Activated CD4-positive, alpha-beta T cell treated with anti-CD3 and anti-CD28 coated beads, Interleukin-2, amount 50 U/mL, for 1 hour (primary cell): Measurements from ENCODE around the gene TNS3.
"Not testable (repeated sequence)": the region's sequence is repeated elsewhere in the genome, so short reads cannot be mapped to it uniquely, and the experiment has no call there.

ENCODE experiments used
- DNase-seq: peaks from one replicate; pipeline ENCODE4 v3.0.0-alpha.2; 2020

Gene TNS3

GRCh38 chr7:47444376-47445098, 137.4 kb downstream of the TNS3 start:
- DNase-seq = no peak

- no peak for DNase-seq
Measured at GRCh38 chr7:47443049-47443448, 138.9 kb downstream of the TNS3 start.

- DNase-seq = no peak
Measured at GRCh38 chr7:47442605-47442865, 139.4 kb downstream of the TNS3 start.

- DNase-seq = no peak
Measured at GRCh38 chr7:47441796-47442604, 139.9 kb downstream of the TNS3 start.

- not testable (repeated sequence) for DNase-seq
Measured at GRCh38 chr7:47441048-47441447, 140.9 kb downstream of the TNS3 start.

GRCh38 chr7:47440320-47440719, 141.6 kb downstream of the TNS3 start:
- no peak for DNase-seq

GRCh38 chr7:47439181-47439667, 142.7 kb downstream of the TNS3 start:
- DNase-seq = no peak

GRCh38 chr7:47438411-47439029, 143.4 kb downstream of the TNS3 start:
- DNase-seq = no peak

- DNase-seq = no peak
Measured at GRCh38 chr7:47435889-47436312, 146.0 kb downstream of the TNS3 start.

GRCh38 chr7:47433564-47433895, 148.4 kb downstream of the TNS3 start:
- no peak for DNase-seq

GRCh38 chr7:47432671-47433563, 149.0 kb downstream of the TNS3 start:
- DNase-seq = no peak

- DNase-seq = no peak
Measured at GRCh38 chr7:47430422-47430821, 151.5 kb downstream of the TNS3 start.

- DNase-seq = no peak
Measured at GRCh38 chr7:47428768-47429472, 153.0 kb downstream of the TNS3 start.

- DNase-seq = no peak
Measured at GRCh38 chr7:47428052-47428767, 153.7 kb downstream of the TNS3 start.

GRCh38 chr7:47427051-47427643, 154.8 kb downstream of the TNS3 start:
- no peak for DNase-seq

- no peak for DNase-seq
Measured at GRCh38 chr7:47424523-47424922, 157.4 kb downstream of the TNS3 start.

- no peak for DNase-seq
Measured at GRCh38 chr7:47423196-47423595, 158.7 kb downstream of the TNS3 start.

GRCh38 chr7:47422611-47423010, 159.3 kb downstream of the TNS3 start:
- DNase-seq = no peak

- no peak for DNase-seq
Measured at GRCh38 chr7:47421456-47421855, 160.5 kb downstream of the TNS3 start.

- DNase-seq = no peak
Measured at GRCh38 chr7:47420122-47420780, 161.7 kb downstream of the TNS3 start.

GRCh38 chr7:47419471-47419870, 162.4 kb downstream of the TNS3 start:
- DNase-seq = no peak
